ENCODE data around the gene RTCA.
"Not testable (repeated sequence)": the region's sequence is repeated elsewhere in the genome, so short reads cannot be mapped to it uniquely, and the experiment has no call there.

Gene RTCA

DNA sequence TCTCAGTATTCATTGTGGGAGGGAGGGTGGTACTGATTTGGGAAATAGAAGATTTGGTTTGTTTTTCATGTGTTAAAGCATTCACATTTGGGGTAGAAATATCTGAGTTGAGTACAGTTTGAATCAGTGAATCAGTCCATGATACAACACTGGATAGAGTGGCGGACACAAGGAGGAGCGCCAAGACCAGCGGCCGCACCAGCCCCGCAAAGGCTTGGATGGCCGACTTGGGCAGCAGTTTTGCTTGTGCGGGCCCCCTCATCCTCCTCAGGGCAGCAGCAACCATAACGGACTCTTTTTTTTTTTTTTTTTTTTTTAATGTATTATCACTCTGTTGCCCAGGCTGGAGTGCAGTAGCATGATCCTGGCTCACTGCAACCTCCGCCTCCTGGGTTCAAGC lies 66.3 kb downstream of the RTCA start:
- no peaks in the 10 kb centered on the region for H3K36me3 ChIP-seq (ENCODE audit: control insufficient read depth in 4 of 4, insufficient read depth in 4 of 4, low read length in 3 of 4)
- H3K27me3 ChIP-seq (replicated peaks in 2 of 5; ENCODE audit: control insufficient read depth in 4 of 5, insufficient read depth in 5 of 5, low read length in 4 of 5) = no peaks in the 10 kb centered on the region
- 67% methylated on average over 2 of the region's 9 CpGs for WGBS (ENCODE audit: insufficient coverage)
- H3K27ac ChIP-seq (ENCODE audit: insufficient read depth in 1 of 2, low read depth in 1 of 2, low read length in 2 of 2, poor library complexity in 1 of 2, severe bottlenecking in 2 of 2) = no peak overlapping the region
- POLR2A ChIA-PET = no interaction called here
- CTCF ChIA-PET = no interaction called here
- DNase-seq = no peak
- no peaks in the 10 kb centered on the region for H3K9me3 ChIP-seq (ENCODE audit: control extremely low read depth in 1 of 5, control insufficient read depth in 4 of 5, insufficient read depth in 2 of 5, low read depth in 1 of 5, low read length in 4 of 5)
- peaks cover 0 to 2% (median 0%) of the 10 kb centered on the region in 4 experiments for H3K4me1 ChIP-seq (ENCODE audit: control extremely low read depth in 1 of 4, control insufficient read depth in 4 of 4, insufficient read depth in 4 of 4, low read length in 3 of 4)
- no peak overlapping the region for H3K4me3 ChIP-seq (ENCODE audit: control insufficient read depth in 1 of 7, extremely low read depth in 1 of 7, insufficient read depth in 4 of 7, low read depth in 2 of 7, low read length in 6 of 7)

DNA sequence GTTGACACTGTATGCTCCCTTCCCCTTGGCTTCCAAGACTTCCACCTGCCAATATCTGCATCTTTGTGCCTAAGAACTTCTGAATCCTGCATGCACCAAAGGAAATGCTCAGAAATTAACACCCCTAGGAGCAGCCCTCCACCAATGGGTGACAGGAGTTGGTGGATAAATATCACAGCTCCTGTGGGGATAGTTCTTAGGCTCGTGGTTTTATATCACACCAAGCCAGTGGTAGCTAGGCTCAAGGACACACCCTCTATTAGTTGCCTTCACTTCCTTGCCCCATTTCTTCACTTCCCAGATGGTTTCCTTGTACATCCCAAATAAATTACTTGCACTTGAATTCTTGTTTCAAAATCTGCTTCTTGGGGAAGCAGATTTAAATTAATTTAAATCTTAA lies 69.4 kb downstream of the RTCA start:
- H3K27ac ChIP-seq (ENCODE audit: insufficient read depth in 1 of 2, low read depth in 1 of 2, low read length in 2 of 2, poor library complexity in 1 of 2, severe bottlenecking in 2 of 2) = no peak overlapping the region
- H3K4me1 ChIP-seq (ENCODE audit: control extremely low read depth in 1 of 4, control insufficient read depth in 4 of 4, insufficient read depth in 4 of 4, low read length in 3 of 4) = peaks cover 0 to 2% (median 0%) of the 10 kb centered on the region in 4 experiments
- H3K36me3 ChIP-seq (ENCODE audit: control insufficient read depth in 4 of 4, insufficient read depth in 4 of 4, low read length in 3 of 4) = no peaks in the 10 kb centered on the region
- no peaks in the 10 kb centered on the region for H3K9me3 ChIP-seq (ENCODE audit: control extremely low read depth in 1 of 5, control insufficient read depth in 4 of 5, insufficient read depth in 2 of 5, low read depth in 1 of 5, low read length in 4 of 5)
- no peak overlapping the region for H3K4me3 ChIP-seq (ENCODE audit: control insufficient read depth in 1 of 7, extremely low read depth in 1 of 7, insufficient read depth in 4 of 7, low read depth in 2 of 7, low read length in 6 of 7)
- WGBS (ENCODE audit: insufficient coverage) = 50% methylated on average over 1 of the region's 1 CpG
- ChIA-PET POLR2A (interaction anchor here (0.7 kb wide), 1 partner anchor 21 kb away, joined by 3 read pairs; no protein-coding TSS in a partner anchor), CTCF (interaction anchor here (1.1 to 1.5 kb wide), 2 partner anchors 18 to 23 kb away, joined by 3 read pairs; no protein-coding TSS in a partner anchor)
- DNase-seq = no peak
- H3K27me3 ChIP-seq (replicated peaks in 2 of 5; ENCODE audit: control insufficient read depth in 4 of 5, insufficient read depth in 5 of 5, low read length in 4 of 5) = no peaks in the 10 kb centered on the region

DNA sequence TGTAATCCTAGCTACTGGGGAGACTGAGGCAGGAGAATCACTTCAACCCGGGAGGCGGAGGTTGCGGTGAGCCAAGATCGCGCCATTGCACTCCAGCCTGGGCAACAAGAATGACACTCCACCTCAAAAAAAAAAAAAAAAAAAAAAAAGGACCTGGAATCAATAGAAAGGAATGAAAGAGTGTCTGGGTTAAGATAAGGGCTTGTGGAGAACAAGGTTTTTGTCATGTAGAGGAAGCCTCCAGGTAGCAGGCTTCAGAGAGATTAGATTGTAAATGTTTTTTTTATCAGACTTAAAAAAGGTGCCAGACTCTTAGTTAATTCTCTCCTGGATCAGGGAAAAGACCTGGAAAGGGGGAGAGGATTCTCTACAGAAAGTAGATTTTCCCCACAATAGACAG lies 71.9 kb downstream of the RTCA start:
- H3K27ac ChIP-seq (ENCODE audit: insufficient read depth in 1 of 2, low read depth in 1 of 2, low read length in 2 of 2, poor library complexity in 1 of 2, severe bottlenecking in 2 of 2); H3K4me3 ChIP-seq (ENCODE audit: control insufficient read depth in 1 of 7, extremely low read depth in 1 of 7, insufficient read depth in 4 of 7, low read depth in 2 of 7, low read length in 6 of 7); H3K4me1 ChIP-seq (ENCODE audit: control extremely low read depth in 1 of 4, control insufficient read depth in 4 of 4, insufficient read depth in 4 of 4, low read length in 3 of 4); H3K9me3 ChIP-seq (ENCODE audit: control extremely low read depth in 1 of 5, control insufficient read depth in 4 of 5, insufficient read depth in 2 of 5, low read depth in 1 of 5, low read length in 4 of 5); POLR2A ChIA-PET; H3K27me3 ChIP-seq (replicated peaks in 2 of 5; ENCODE audit: control insufficient read depth in 4 of 5, insufficient read depth in 5 of 5, low read length in 4 of 5); DNase-seq; H3K36me3 ChIP-seq (ENCODE audit: control insufficient read depth in 4 of 4, insufficient read depth in 4 of 4, low read length in 3 of 4): not testable (repeated sequence)
- no CpG with 5 or more reads among the region's 5 CpGs for WGBS (ENCODE audit: insufficient coverage)
- CTCF ChIA-PET = interaction anchor here (1.7 kb wide), 1 partner anchor 41 kb away, joined by 5 read pairs; no protein-coding TSS in a partner anchor

DNA sequence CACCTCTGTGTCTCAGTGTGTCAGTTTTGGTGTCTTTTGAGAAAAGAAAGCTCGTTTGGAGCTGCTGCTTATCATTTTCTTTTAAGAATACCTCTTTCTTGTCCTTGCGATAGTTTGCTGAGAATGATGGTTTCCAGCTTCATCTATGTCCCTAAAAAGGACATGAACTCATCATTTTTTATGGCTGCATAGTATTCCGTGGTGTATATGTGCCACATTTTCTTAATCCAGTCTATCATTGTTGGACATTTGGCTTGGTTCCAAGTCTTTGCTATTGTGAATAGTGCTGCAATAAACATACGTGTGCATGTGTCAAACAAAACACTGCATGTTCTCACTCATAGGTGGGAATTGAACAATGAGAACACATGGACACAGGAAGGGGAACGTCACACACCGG lies 73.7 kb downstream of the RTCA start:
- H3K4me1 ChIP-seq (ENCODE audit: control extremely low read depth in 1 of 4, control insufficient read depth in 4 of 4, insufficient read depth in 4 of 4, low read length in 3 of 4); H3K27ac ChIP-seq (ENCODE audit: insufficient read depth in 1 of 2, low read depth in 1 of 2, low read length in 2 of 2, poor library complexity in 1 of 2, severe bottlenecking in 2 of 2); H3K9me3 ChIP-seq (ENCODE audit: control extremely low read depth in 1 of 5, control insufficient read depth in 4 of 5, insufficient read depth in 2 of 5, low read depth in 1 of 5, low read length in 4 of 5); DNase-seq; H3K4me3 ChIP-seq (ENCODE audit: control insufficient read depth in 1 of 7, extremely low read depth in 1 of 7, insufficient read depth in 4 of 7, low read depth in 2 of 7, low read length in 6 of 7); H3K27me3 ChIP-seq (replicated peaks in 2 of 5; ENCODE audit: control insufficient read depth in 4 of 5, insufficient read depth in 5 of 5, low read length in 4 of 5); CTCF ChIA-PET; H3K36me3 ChIP-seq (ENCODE audit: control insufficient read depth in 4 of 4, insufficient read depth in 4 of 4, low read length in 3 of 4); POLR2A ChIA-PET: not testable (repeated sequence)
- 100% methylated on average over 2 of the region's 6 CpGs for WGBS (ENCODE audit: insufficient coverage)

DNA sequence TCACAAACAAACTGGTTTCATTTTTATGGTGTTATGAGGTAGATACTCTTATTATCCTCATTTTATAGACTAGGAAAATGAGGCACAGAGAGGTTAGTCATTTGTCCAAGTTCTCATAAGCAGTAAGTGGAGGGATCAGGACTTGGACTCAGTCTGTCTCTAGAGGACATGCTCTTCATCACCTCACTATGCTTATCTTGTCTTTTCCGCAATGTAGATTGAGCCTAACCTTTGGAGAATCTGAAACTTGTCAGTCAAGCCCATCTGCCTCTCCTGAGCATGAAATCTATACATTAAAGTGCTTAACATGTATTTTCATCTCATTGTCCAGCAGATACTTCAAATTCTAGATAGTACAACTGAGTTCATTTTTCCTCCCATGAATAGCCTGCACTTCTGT lies 74.5 kb downstream of the RTCA start:
- CTCF ChIA-PET = no interaction called here
- H3K4me1 ChIP-seq (ENCODE audit: control extremely low read depth in 1 of 4, control insufficient read depth in 4 of 4, insufficient read depth in 4 of 4, low read length in 3 of 4) = peaks cover 0 to 8% (median 3%) of the 10 kb centered on the region in 4 experiments
- H3K36me3 ChIP-seq (ENCODE audit: control insufficient read depth in 4 of 4, insufficient read depth in 4 of 4, low read length in 3 of 4) = no peaks in the 10 kb centered on the region
- POLR2A ChIA-PET = no interaction called here
- H3K27ac ChIP-seq (ENCODE audit: insufficient read depth in 1 of 2, low read depth in 1 of 2, low read length in 2 of 2, poor library complexity in 1 of 2, severe bottlenecking in 2 of 2) = no peak overlapping the region
- H3K9me3 ChIP-seq (ENCODE audit: control extremely low read depth in 1 of 5, control insufficient read depth in 4 of 5, insufficient read depth in 2 of 5, low read depth in 1 of 5, low read length in 4 of 5) = no peaks in the 10 kb centered on the region
- 100% methylated on average over 1 of the region's 1 CpG for WGBS (ENCODE audit: insufficient coverage)
- no peak overlapping the region for H3K4me3 ChIP-seq (ENCODE audit: control insufficient read depth in 1 of 7, extremely low read depth in 1 of 7, insufficient read depth in 4 of 7, low read depth in 2 of 7, low read length in 6 of 7)
- no peaks in the 10 kb centered on the region for H3K27me3 ChIP-seq (replicated peaks in 2 of 5; ENCODE audit: control insufficient read depth in 4 of 5, insufficient read depth in 5 of 5, low read length in 4 of 5)
- DNase-seq = no peak

DNA sequence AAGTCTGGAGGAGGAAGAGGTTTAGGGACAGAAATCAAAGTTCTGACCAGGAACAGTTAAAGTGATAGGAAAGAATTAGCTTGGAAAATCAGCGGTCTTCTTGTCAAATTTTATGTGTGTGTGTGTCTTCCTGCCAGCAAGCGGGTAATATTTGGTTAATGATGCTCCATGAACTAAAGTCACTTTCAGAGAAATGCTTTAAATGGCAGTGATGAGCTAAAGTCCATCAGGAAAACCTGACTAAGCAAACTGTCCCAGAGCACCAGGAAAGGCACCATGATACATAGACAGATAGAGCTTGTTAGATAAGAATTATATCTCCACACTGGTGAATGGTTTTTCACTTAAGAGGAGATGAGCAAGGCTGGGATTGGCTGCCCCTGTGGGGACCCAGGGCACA lies 76.3 kb downstream of the RTCA start:
- DNase-seq = no peak
- no peak overlapping the region for H3K4me3 ChIP-seq (ENCODE audit: control insufficient read depth in 1 of 7, extremely low read depth in 1 of 7, insufficient read depth in 4 of 7, low read depth in 2 of 7, low read length in 6 of 7)
- H3K27ac ChIP-seq (ENCODE audit: insufficient read depth in 1 of 2, low read depth in 1 of 2, low read length in 2 of 2, poor library complexity in 1 of 2, severe bottlenecking in 2 of 2) = no peak overlapping the region
- H3K9me3 ChIP-seq (ENCODE audit: control extremely low read depth in 1 of 5, control insufficient read depth in 4 of 5, insufficient read depth in 2 of 5, low read depth in 1 of 5, low read length in 4 of 5) = no peaks in the 10 kb centered on the region
- H3K27me3 ChIP-seq (replicated peaks in 2 of 5; ENCODE audit: control insufficient read depth in 4 of 5, insufficient read depth in 5 of 5, low read length in 4 of 5) = no peaks in the 10 kb centered on the region
- ChIA-PET POLR2A (interaction anchor here (0.6 kb wide), 1 partner anchor 100 kb away, joined by 3 read pairs; no protein-coding TSS in a partner anchor), CTCF (interaction anchor here (1.0 kb wide), 1 partner anchor 67 kb away, joined by 3 read pairs; no protein-coding TSS in a partner anchor)
- WGBS (ENCODE audit: insufficient coverage) = 86% methylated on average over 1 of the region's 2 CpGs
- no peaks in the 10 kb centered on the region for H3K36me3 ChIP-seq (ENCODE audit: control insufficient read depth in 4 of 4, insufficient read depth in 4 of 4, low read length in 3 of 4)
- peaks cover 0 to 21% (median 4%) of the 10 kb centered on the region in 4 experiments for H3K4me1 ChIP-seq (ENCODE audit: control extremely low read depth in 1 of 4, control insufficient read depth in 4 of 4, insufficient read depth in 4 of 4, low read length in 3 of 4)
